HEK293 (cell line): Measurements from ENCODE around the gene ELL3.

Experiments used
- ATF2 ChIP-seq: fragments of 450-650 bp; formaldehyde crosslinking; IDR thresholded peaks from 2 replicates; pipeline ENCODE4 v1.5.1; 2016; ENCODE audit warnings: missing biosample characterization, missing genetic modification characterization, low read depth
- ZBTB1 ChIP-seq: fragments of 450-650 bp; formaldehyde crosslinking; IDR thresholded peaks from 2 replicates; pipeline ENCODE4 v1.5.1; 2016; ENCODE audit warnings: missing biosample characterization, missing genetic modification characterization
- ZNF133 ChIP-seq: fragments of 450-650 bp; formaldehyde crosslinking; IDR thresholded peaks from 2 replicates; pipeline ENCODE4 v1.5.1; 2016; ENCODE audit warnings: missing biosample characterization, missing genetic modification characterization
- ZNF23 ChIP-seq: fragments of 450-650 bp; formaldehyde crosslinking; IDR thresholded peaks from 2 replicates; pipeline ENCODE4 v1.5.1; 2016; ENCODE audit warnings: missing biosample characterization, missing genetic modification characterization, borderline replicate concordance
- ZNF580 ChIP-seq: fragments of 450-650 bp; formaldehyde crosslinking; IDR thresholded peaks from 2 replicates; pipeline ENCODE4 v1.5.1; 2016; ENCODE audit warnings: missing biosample characterization, missing genetic modification characterization
- ZNF623 ChIP-seq: fragments of 450-650 bp; formaldehyde crosslinking; IDR thresholded peaks from 2 replicates; pipeline ENCODE4 v1.5.1; 2016; ENCODE audit warnings: missing biosample characterization, missing genetic modification characterization
- ZNF660 ChIP-seq: fragments of 450-650 bp; IDR thresholded peaks from 2 replicates; pipeline ENCODE4 v1.5.1; 2018; ENCODE audit warnings: missing biosample characterization, mild to moderate bottlenecking, missing genetic modification characterization
- TF ChIP-seq, protein P1 (sequence below): fragments of 450-650 bp; formaldehyde crosslinking; IDR thresholded peaks from 2 replicates; pipeline ENCODE4 v1.5.1; 2016; ENCODE audit warnings: missing biosample characterization, missing genetic modification characterization
- TF ChIP-seq, protein P2 (sequence below): IDR thresholded peaks from 2 replicates; pipeline ENCODE4 v1.6.1; 2011; ENCODE audit warnings: mild to moderate bottlenecking, low read depth, low read length, borderline replicate concordance
- TF ChIP-seq, protein P3 (sequence below): fragments of 450-650 bp; formaldehyde crosslinking; IDR thresholded peaks from 2 replicates; pipeline ENCODE4 v1.5.1; 2016; ENCODE audit warnings: missing biosample characterization, missing genetic modification characterization

DNA sequence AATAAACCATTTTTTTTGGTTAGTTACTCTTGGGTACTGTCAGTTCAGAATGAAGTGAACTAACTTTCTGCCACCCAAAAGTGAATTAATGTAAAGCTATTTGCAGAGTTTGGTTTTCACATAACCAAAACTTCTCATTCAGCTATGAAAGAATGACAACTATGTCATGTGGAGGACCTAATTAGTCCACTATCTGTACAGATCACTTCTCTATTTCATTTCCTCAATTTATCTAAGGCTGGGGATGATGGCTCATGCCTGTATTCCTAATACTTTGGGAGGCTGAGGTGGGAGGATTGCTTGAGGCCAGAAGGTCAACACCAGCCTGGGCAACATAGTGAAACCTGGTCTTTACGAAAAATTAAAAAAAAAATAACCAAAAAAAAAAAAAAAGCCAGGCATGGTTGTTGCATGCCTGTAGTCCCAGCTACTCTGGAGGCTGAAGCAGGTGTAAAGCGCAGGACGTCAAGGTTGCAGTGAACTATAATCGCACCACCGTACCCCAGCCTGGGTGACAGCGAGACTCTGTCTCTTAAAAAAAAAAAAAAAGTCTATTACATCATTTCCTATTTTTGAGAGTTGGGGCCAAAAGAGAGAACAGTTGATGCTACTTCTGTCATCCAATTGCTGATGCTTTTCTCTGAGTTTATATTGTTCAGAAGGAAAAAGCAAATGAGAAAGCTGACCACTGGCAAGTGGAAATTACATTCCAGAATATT is 32.4 kb upstream of the ELL3 start:
- no peak for TF ChIP-seq ZNF23 (tag by site-specific recombination)
- TF ChIP-seq ZNF623, result no peak
- TF ChIP-seq, protein P1, sequence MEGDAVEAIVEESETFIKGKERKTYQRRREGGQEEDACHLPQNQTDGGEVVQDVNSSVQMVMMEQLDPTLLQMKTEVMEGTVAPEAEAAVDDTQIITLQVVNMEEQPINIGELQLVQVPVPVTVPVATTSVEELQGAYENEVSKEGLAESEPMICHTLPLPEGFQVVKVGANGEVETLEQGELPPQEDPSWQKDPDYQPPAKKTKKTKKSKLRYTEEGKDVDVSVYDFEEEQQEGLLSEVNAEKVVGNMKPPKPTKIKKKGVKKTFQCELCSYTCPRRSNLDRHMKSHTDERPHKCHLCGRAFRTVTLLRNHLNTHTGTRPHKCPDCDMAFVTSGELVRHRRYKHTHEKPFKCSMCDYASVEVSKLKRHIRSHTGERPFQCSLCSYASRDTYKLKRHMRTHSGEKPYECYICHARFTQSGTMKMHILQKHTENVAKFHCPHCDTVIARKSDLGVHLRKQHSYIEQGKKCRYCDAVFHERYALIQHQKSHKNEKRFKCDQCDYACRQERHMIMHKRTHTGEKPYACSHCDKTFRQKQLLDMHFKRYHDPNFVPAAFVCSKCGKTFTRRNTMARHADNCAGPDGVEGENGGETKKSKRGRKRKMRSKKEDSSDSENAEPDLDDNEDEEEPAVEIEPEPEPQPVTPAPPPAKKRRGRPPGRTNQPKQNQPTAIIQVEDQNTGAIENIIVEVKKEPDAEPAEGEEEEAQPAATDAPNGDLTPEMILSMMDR (tag by site-specific recombination), result no peak
- no peak for TF ChIP-seq ZBTB1 (tag by site-specific recombination)
- TF ChIP-seq, protein P2, sequence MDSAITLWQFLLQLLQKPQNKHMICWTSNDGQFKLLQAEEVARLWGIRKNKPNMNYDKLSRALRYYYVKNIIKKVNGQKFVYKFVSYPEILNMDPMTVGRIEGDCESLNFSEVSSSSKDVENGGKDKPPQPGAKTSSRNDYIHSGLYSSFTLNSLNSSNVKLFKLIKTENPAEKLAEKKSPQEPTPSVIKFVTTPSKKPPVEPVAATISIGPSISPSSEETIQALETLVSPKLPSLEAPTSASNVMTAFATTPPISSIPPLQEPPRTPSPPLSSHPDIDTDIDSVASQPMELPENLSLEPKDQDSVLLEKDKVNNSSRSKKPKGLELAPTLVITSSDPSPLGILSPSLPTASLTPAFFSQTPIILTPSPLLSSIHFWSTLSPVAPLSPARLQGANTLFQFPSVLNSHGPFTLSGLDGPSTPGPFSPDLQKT, result no peak
- TF ChIP-seq, protein P3, sequence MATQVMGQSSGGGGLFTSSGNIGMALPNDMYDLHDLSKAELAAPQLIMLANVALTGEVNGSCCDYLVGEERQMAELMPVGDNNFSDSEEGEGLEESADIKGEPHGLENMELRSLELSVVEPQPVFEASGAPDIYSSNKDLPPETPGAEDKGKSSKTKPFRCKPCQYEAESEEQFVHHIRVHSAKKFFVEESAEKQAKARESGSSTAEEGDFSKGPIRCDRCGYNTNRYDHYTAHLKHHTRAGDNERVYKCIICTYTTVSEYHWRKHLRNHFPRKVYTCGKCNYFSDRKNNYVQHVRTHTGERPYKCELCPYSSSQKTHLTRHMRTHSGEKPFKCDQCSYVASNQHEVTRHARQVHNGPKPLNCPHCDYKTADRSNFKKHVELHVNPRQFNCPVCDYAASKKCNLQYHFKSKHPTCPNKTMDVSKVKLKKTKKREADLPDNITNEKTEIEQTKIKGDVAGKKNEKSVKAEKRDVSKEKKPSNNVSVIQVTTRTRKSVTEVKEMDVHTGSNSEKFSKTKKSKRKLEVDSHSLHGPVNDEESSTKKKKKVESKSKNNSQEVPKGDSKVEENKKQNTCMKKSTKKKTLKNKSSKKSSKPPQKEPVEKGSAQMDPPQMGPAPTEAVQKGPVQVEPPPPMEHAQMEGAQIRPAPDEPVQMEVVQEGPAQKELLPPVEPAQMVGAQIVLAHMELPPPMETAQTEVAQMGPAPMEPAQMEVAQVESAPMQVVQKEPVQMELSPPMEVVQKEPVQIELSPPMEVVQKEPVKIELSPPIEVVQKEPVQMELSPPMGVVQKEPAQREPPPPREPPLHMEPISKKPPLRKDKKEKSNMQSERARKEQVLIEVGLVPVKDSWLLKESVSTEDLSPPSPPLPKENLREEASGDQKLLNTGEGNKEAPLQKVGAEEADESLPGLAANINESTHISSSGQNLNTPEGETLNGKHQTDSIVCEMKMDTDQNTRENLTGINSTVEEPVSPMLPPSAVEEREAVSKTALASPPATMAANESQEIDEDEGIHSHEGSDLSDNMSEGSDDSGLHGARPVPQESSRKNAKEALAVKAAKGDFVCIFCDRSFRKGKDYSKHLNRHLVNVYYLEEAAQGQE (tag by site-specific recombination), result no peak
- no peak for TF ChIP-seq ZNF660 (tag by site-specific recombination)
- no peak for TF ChIP-seq ATF2 (tag by site-specific recombination)
- no peak for TF ChIP-seq ZNF580 (tag by site-specific recombination)
- TF ChIP-seq ZNF133, result no peak
